IPS-11a (cell line): ENCODE measurements around the gene AUTS2.

ENCODE experiments used
- H3K4me3 ChIP-seq: one replicate; pipeline ENCODE4 v1.5.1; 2013; ENCODE audit warnings: low read depth, low read length, control low read depth

Gene AUTS2

GRCh38 chr7:69714886-69715576 lies 116.8 kb downstream of the AUTS2 start:
- H3K4me3 ChIP-seq = no peak overlapping the region

GRCh38 chr7:69717221-69717620 lies 118.9 kb downstream of the AUTS2 start:
- H3K4me3 ChIP-seq = no peak overlapping the region

- no peak overlapping the region for H3K4me3 ChIP-seq
Observed at GRCh38 chr7:69719717-69720116, 121.4 kb downstream of the AUTS2 start.

- no peak overlapping the region for H3K4me3 ChIP-seq
Observed at GRCh38 chr7:69722843-69723242, 124.6 kb downstream of the AUTS2 start.

GRCh38 chr7:69723663-69724062 lies 125.4 kb downstream of the AUTS2 start:
- H3K4me3 ChIP-seq = no peak overlapping the region

GRCh38 chr7:69728304-69728703 lies 130.0 kb downstream of the AUTS2 start:
- no peak overlapping the region for H3K4me3 ChIP-seq

- no peak overlapping the region for H3K4me3 ChIP-seq
Observed at GRCh38 chr7:69732203-69732602, 133.9 kb downstream of the AUTS2 start.

- H3K4me3 ChIP-seq = no peak overlapping the region
Observed at GRCh38 chr7:69735582-69735981, 137.3 kb downstream of the AUTS2 start.

- H3K4me3 ChIP-seq = no peak overlapping the region
Observed at GRCh38 chr7:69736126-69736810, 138.0 kb downstream of the AUTS2 start.

GRCh38 chr7:69738396-69738951 lies 140.2 kb downstream of the AUTS2 start:
- no peak overlapping the region for H3K4me3 ChIP-seq

GRCh38 chr7:69739190-69739589 lies 140.9 kb downstream of the AUTS2 start:
- no peak overlapping the region for H3K4me3 ChIP-seq

GRCh38 chr7:69739931-69740431 lies 141.7 kb downstream of the AUTS2 start:
- H3K4me3 ChIP-seq = no peak overlapping the region

GRCh38 chr7:69742237-69742636 lies 144.0 kb downstream of the AUTS2 start:
- no peak overlapping the region for H3K4me3 ChIP-seq

- no peak overlapping the region for H3K4me3 ChIP-seq
Observed at GRCh38 chr7:69743436-69743835, 145.2 kb downstream of the AUTS2 start.

- no peak overlapping the region for H3K4me3 ChIP-seq
Observed at GRCh38 chr7:69744026-69744425, 145.8 kb downstream of the AUTS2 start.

- no peak overlapping the region for H3K4me3 ChIP-seq
Observed at GRCh38 chr7:69746383-69746782, 148.1 kb downstream of the AUTS2 start.

- no peak overlapping the region for H3K4me3 ChIP-seq
Observed at GRCh38 chr7:69747144-69747543, 148.9 kb downstream of the AUTS2 start.

- no peak overlapping the region for H3K4me3 ChIP-seq
Observed at GRCh38 chr7:69748530-69748929, 150.3 kb downstream of the AUTS2 start.

- no peak overlapping the region for H3K4me3 ChIP-seq
Observed at GRCh38 chr7:69749372-69749979, 151.2 kb downstream of the AUTS2 start.

- no peak overlapping the region for H3K4me3 ChIP-seq
Observed at GRCh38 chr7:69749994-69750393, 151.7 kb downstream of the AUTS2 start.

- no peak overlapping the region for H3K4me3 ChIP-seq
Observed at GRCh38 chr7:69751026-69751425, 152.8 kb downstream of the AUTS2 start.

GRCh38 chr7:69753981-69754380 lies 155.7 kb downstream of the AUTS2 start:
- no peak overlapping the region for H3K4me3 ChIP-seq
